ENCODE results near the gene LRP1B.

LRP1B gene

GRCh38 chr2:140359056-140359771 is 1771.6 kb downstream of the LRP1B start:
- no peak for TF ChIP-seq SIN3A (IDR thresholded peaks at IDR 0.05; ENCODE audit: borderline replicate concordance, insufficient read depth, low read length)
- TF ChIP-seq POLR2AphosphoS5 (IDR thresholded peaks at IDR 0.05; ENCODE audit: low read depth, low read length) = no peak
- TF ChIP-seq TAF1 (IDR thresholded peaks at IDR 0.05; ENCODE audit: borderline replicate concordance, insufficient read depth, low read length) = no peak
- no peak for TF ChIP-seq FOXP2 (optimal IDR thresholded peaks at IDR 0.05; ENCODE audit: borderline replicate concordance, extremely low read depth, extremely low read length, insufficient read depth)
- TF ChIP-seq REST (IDR thresholded peaks at IDR 0.05; ENCODE audit: insufficient read depth in 1 of 2, low read depth in 2 of 2, low read length in 2 of 2) = no peak

- no peak for TF ChIP-seq REST (IDR thresholded peaks at IDR 0.05; ENCODE audit: insufficient read depth in 1 of 2, low read depth in 2 of 2, low read length in 2 of 2)
- TF ChIP-seq TAF1 (IDR thresholded peaks at IDR 0.05; ENCODE audit: borderline replicate concordance, insufficient read depth, low read length) = no peak
- no peak for TF ChIP-seq SIN3A (IDR thresholded peaks at IDR 0.05; ENCODE audit: borderline replicate concordance, insufficient read depth, low read length)
- no peak for TF ChIP-seq FOXP2 (optimal IDR thresholded peaks at IDR 0.05; ENCODE audit: borderline replicate concordance, extremely low read depth, extremely low read length, insufficient read depth)
- TF ChIP-seq POLR2AphosphoS5 (IDR thresholded peaks at IDR 0.05; ENCODE audit: low read depth, low read length) = no peak
Observed at GRCh38 chr2:140356697-140357096, 1774.1 kb downstream of the LRP1B start.

GRCh38 chr2:140355511-140356090 is 1775.2 kb downstream of the LRP1B start:
- TF ChIP-seq TAF1 (IDR thresholded peaks at IDR 0.05; ENCODE audit: borderline replicate concordance, insufficient read depth, low read length) (no peak), POLR2AphosphoS5 (IDR thresholded peaks at IDR 0.05; ENCODE audit: low read depth, low read length) (no peak), REST (IDR thresholded peaks at IDR 0.05; ENCODE audit: insufficient read depth in 1 of 2, low read depth in 2 of 2, low read length in 2 of 2) (no peak), FOXP2 (optimal IDR thresholded peaks at IDR 0.05; ENCODE audit: borderline replicate concordance, extremely low read depth, extremely low read length, insufficient read depth) (no peak), SIN3A (IDR thresholded peaks at IDR 0.05; ENCODE audit: borderline replicate concordance, insufficient read depth, low read length) (no peak)

GRCh38 chr2:140354544-140354943 is 1776.3 kb downstream of the LRP1B start:
- no peak for TF ChIP-seq SIN3A (IDR thresholded peaks at IDR 0.05; ENCODE audit: borderline replicate concordance, insufficient read depth, low read length)
- no peak for TF ChIP-seq TAF1 (IDR thresholded peaks at IDR 0.05; ENCODE audit: borderline replicate concordance, insufficient read depth, low read length)
- no peak for TF ChIP-seq REST (IDR thresholded peaks at IDR 0.05; ENCODE audit: insufficient read depth in 1 of 2, low read depth in 2 of 2, low read length in 2 of 2)
- TF ChIP-seq FOXP2 (optimal IDR thresholded peaks at IDR 0.05; ENCODE audit: borderline replicate concordance, extremely low read depth, extremely low read length, insufficient read depth) = no peak

Data from PFSK-1 (cell line).